T-cell (primary cell): ENCODE results near the gene KRTAP12-1. TPM values are rescaled to one million over a fixed set of nuclear protein-coding genes. Genes with fewer than 3 reads are reported as not detected.

ENCODE experiments used
- ATAC-seq, 4 experiments: fragments of 200-7000 bp in 3 of 4; fragments of 150-1000 bp in 1 of 4; cut with Tn5 transposase; replicated peaks in 1 of 4; 1 replicate in 3 of 4; 2 replicates in 1 of 4; pipeline ENCODE4 v1.10.0; 2021; ENCODE audit warnings: moderate library complexity in 3 of 4, mild to moderate bottlenecking in 2 of 4, moderate number of reproducible peaks in 1 of 4
- CTCF ChIA-PET, 2 donors: fragments of 300-600 bp; sonication (Branson Sonifier 250); formaldehyde crosslinking; loops; one replicate each; lab custom pipeline; 2022; ENCODE audit warnings: antibody characterized with exemption in 2 of 2; lab: Charles Lee
- POLR2A ChIA-PET, 2 donors: fragments of 300-600 bp; sonication (Branson Sonifier 250); formaldehyde crosslinking; loops; one replicate each; lab custom pipeline; 2022; ENCODE audit warnings: antibody characterized with exemption in 2 of 2; lab: Charles Lee
- DNase-seq, 35 experiments: peaks; one replicate each; pipeline versions ENCODE4 v3.0.0 to v3.0.0-alpha.2; 2013 to 2023
- H3K27ac ChIP-seq: one replicate; pipeline ENCODE4 v1.5.1; 2013; ENCODE audit warnings: low read length
- H3K27me3 ChIP-seq, 2 experiments: replicated peaks in 1 of 2; 1 replicate in 1 of 2; 2 replicates in 1 of 2; pipeline versions ENCODE4 v1.6.1 to v1.7.0; 2013; ENCODE audit warnings: low read length in 1 of 2, mixed read lengths in 1 of 2; ENCODE audit not compliant: control insufficient read depth in 2 of 2, insufficient read depth in 2 of 2; ENCODE audit errors: extremely low read depth in 1 of 2
- H3K36me3 ChIP-seq, 2 donors: 1 replicate in 1 of 2; 2 replicates in 1 of 2; pipeline versions ENCODE4 v1.6.1 to v1.7.0; 2013; ENCODE audit warnings: low read length in 1 of 2; ENCODE audit not compliant: control insufficient read depth in 2 of 2, insufficient read depth in 1 of 2; ENCODE audit errors: extremely low read depth in 1 of 2
- H3K4me1 ChIP-seq, 2 experiments: 1 replicate in 1 of 2; 2 replicates in 1 of 2; pipeline versions ENCODE4 v1.6.1 to v1.7.0; 2013; ENCODE audit warnings: low read length in 2 of 2, mixed read lengths in 1 of 2; ENCODE audit not compliant: insufficient read depth in 2 of 2, control insufficient read depth in 1 of 2; ENCODE audit errors: extremely low read depth in 1 of 2
- H3K4me3 ChIP-seq, 2 donors: 1 replicate in 1 of 2; 2 replicates in 1 of 2; pipeline versions ENCODE4 v1.5.1 to v1.7.0; 2013; ENCODE audit warnings: mild to moderate bottlenecking in 2 of 2, low read length in 1 of 2, moderate library complexity in 1 of 2; ENCODE audit not compliant: control insufficient read depth in 1 of 2; ENCODE audit errors: extremely low read depth in 1 of 2
- H3K9me3 ChIP-seq: 2 replicates; pipeline ENCODE4 v1.7.0; 2013
- H3K27ac Mint-ChIP-seq, 2 donors: one replicate each; pipeline ENCODE4 v1.8.0; 2020 to 2021; ENCODE audit warnings: mild to moderate bottlenecking in 2 of 2, mixed read lengths in 2 of 2
- H3K27me3 Mint-ChIP-seq, 2 donors: one replicate each; pipeline ENCODE4 v1.8.0; 2021 to 2022; ENCODE audit warnings: mixed read lengths in 2 of 2
- H3K36me3 Mint-ChIP-seq: one replicate; pipeline ENCODE4 v1.8.0; 2021; ENCODE audit warnings: mixed read lengths
- H3K4me1 Mint-ChIP-seq, 3 donors: one replicate each; pipeline ENCODE4 v1.8.0; 2020 to 2022; ENCODE audit warnings: mixed read lengths in 3 of 3, mild to moderate bottlenecking in 1 of 3
- H3K4me3 Mint-ChIP-seq, 3 donors: one replicate each; pipeline ENCODE4 v1.8.0; 2020 to 2022; ENCODE audit warnings: mild to moderate bottlenecking in 3 of 3, mixed read lengths in 3 of 3, moderate library complexity in 3 of 3
- H3K9me3 Mint-ChIP-seq, 3 donors: one replicate each; pipeline ENCODE4 v1.8.0; 2020 to 2022; ENCODE audit warnings: mixed read lengths in 3 of 3
- WGBS: methylation state at CpG from one replicate; pipeline ENCODE4 v1.1.5; 2013; ENCODE audit warnings: missing lambda C conversion rate; ENCODE audit not compliant: insufficient coverage; 5-methylcytosine and 5-hydroxymethylcytosine counted together
- total RNA-seq, 35 experiments: library from RNA in 6 of 35; stranded (reverse) in 6 of 35; fragments of 120-200 nt in 1 of 35; gene quantifications; one replicate each; pipeline versions ENCODE4 v1.2.1 to v1.2.4 and lab custom pipeline; 2013 to 2026

The KRTAP12-1 gene
- total RNA-seq (not detected), total RNA-seq (lab: John Stamatoyannopoulos, UW) (0 to 0.06 (median 0) reads per million in 29 experiments)
- not detected for total RNA-seq (2013)

- no peak within 1 kb of the TSS for H3K27ac ChIP-seq
- H3K36me3 ChIP-seq: no peaks in the 10 kb centered on the region
- no peaks in the 10 kb centered on the region for H3K9me3 Mint-ChIP-seq
- CTCF ChIA-PET: no interaction called here
- H3K4me3 Mint-ChIP-seq: no peak within 1 kb of the TSS
- peaks cover 10 to 14% of the 10 kb centered on the region in 2 donors for H3K27me3 Mint-ChIP-seq
- 83% methylated on average over 19 of the region's 23 CpGs for WGBS
- H3K27me3 ChIP-seq: peaks cover 0 to 10% of the 10 kb centered on the region in 2 experiments
- POLR2A ChIA-PET: no interaction called here
- peaks cover 2 to 9% (median 3%) of the 10 kb centered on the region in 3 donors for H3K4me1 Mint-ChIP-seq
- no peaks in the 10 kb centered on the region for H3K9me3 ChIP-seq
- no peak for DNase-seq
- H3K4me3 ChIP-seq: no peak within 1 kb of the TSS
- no peaks in the 10 kb centered on the region for H3K4me1 ChIP-seq
- no peak within 1 kb of the TSS for H3K27ac Mint-ChIP-seq
- no peaks in the 10 kb centered on the region for H3K36me3 Mint-ChIP-seq
- ATAC-seq: no peak
These were observed at the start of gene KRTAP12-1 for GRCh38 chr21:44681861-44682579. KRTAP12-1 (minus strand) TSS chr21:44682163; CDS start chr21:44682123, 40 bp downstream.

GRCh38 chr21:44730951-44731579 is 49.1 kb upstream of the KRTAP12-1 start:
- Histone ChIP-seq H3K27me3 (peaks cover 0 to 39% of the 10 kb centered on the region in 2 experiments), H3K4me1 (no peaks in the 10 kb centered on the region), H3K27ac (no peak overlapping the region), H3K4me3 (no peak overlapping the region), H3K9me3 (no peaks in the 10 kb centered on the region), H3K36me3 (no peaks in the 10 kb centered on the region)
- Mint-ChIP-seq H3K9me3 (no peaks in the 10 kb centered on the region), H3K27ac (no peak overlapping the region), H3K4me1 (no peaks in the 10 kb centered on the region), H3K4me3 (no peak overlapping the region), H3K36me3 (no peaks in the 10 kb centered on the region), H3K27me3 (peaks cover 6 to 24% of the 10 kb centered on the region in 2 donors)
- DNase-seq (no peak), ATAC-seq (no peak)
- POLR2A ChIA-PET: no interaction called here
- CTCF ChIA-PET: interaction anchor here in 1 of 2 donors (0.6 kb wide), 1 partner anchor 388 kb away, joined by 3 read pairs; no protein-coding TSS in a partner anchor
- 59% methylated on average over 8 of the region's 9 CpGs for WGBS

GRCh38 chr21:44730028-44730395 is 48.0 kb upstream of the KRTAP12-1 start:
- Histone ChIP-seq H3K27me3 (peaks cover 0 to 45% of the 10 kb centered on the region in 2 experiments), H3K4me1 (no peaks in the 10 kb centered on the region), H3K9me3 (no peaks in the 10 kb centered on the region), H3K36me3 (no peaks in the 10 kb centered on the region), H3K4me3 (no peak overlapping the region), H3K27ac (no peak overlapping the region)
- Mint-ChIP-seq H3K9me3 (no peaks in the 10 kb centered on the region), H3K27me3 (peaks cover 12 to 32% of the 10 kb centered on the region in 2 donors), H3K4me1 (no peaks in the 10 kb centered on the region), H3K36me3 (no peaks in the 10 kb centered on the region), H3K27ac (no peak overlapping the region), H3K4me3 (no peak overlapping the region)
- 85% methylated on average over 6 of the region's 7 CpGs for WGBS
- ChIA-PET CTCF (no interaction called here), POLR2A (no interaction called here)
- ATAC-seq (no peak), DNase-seq (no peak)

DNA sequence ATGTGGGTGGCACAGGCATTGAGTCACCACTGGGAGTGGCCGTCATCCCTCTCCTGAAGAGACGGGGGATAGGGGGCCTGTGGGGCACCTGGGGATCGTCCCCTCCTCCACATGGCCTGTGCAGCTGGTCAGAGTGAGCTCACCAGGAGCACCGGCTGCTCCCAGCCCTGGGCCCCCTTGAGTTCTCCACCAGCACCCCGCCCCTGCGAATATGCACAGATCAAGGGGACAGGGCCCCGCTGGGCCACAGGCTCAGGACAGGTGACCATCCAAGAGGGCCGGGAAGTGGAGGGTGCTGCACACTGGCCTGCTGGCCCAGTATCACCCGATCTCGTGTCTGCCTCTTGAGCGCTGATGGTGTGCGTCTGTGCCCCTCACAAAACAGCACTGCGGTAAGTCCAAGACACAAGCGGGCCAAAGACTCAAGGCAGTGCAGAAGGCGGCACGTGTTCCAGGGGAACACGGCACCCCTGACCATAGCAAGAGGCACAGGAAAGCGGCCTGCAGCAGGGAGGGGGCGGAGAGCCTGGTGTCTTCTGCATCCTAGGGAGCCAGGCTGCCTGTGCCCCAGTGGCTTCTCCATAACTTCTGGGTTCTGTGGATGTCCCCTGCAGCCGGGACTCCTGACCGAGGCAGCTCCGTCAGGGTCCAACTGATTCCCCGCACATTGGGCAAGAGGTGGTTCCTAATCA is 47.5 kb upstream of the KRTAP12-1 start:
- H3K36me3 ChIP-seq: no peaks in the 10 kb centered on the region
- DNase-seq: no peak
- H3K4me3 ChIP-seq: no peak overlapping the region
- H3K27me3 ChIP-seq: peaks cover 0 to 43% of the 10 kb centered on the region in 2 experiments
- ChIA-PET POLR2A (no interaction called here), CTCF (no interaction called here)
- H3K9me3 Mint-ChIP-seq: no peaks in the 10 kb centered on the region
- H3K4me1 Mint-ChIP-seq: no peaks in the 10 kb centered on the region
- no peaks in the 10 kb centered on the region for H3K9me3 ChIP-seq
- peaks cover 12 to 36% of the 10 kb centered on the region in 2 donors for H3K27me3 Mint-ChIP-seq
- 91% methylated on average over 20 of the region's 23 CpGs for WGBS
- H3K27ac ChIP-seq: no peak overlapping the region
- no peaks in the 10 kb centered on the region for H3K36me3 Mint-ChIP-seq
- no peak overlapping the region for H3K27ac Mint-ChIP-seq
- H3K4me3 Mint-ChIP-seq: no peak overlapping the region
- H3K4me1 ChIP-seq: no peaks in the 10 kb centered on the region
- no peak for ATAC-seq

DNA sequence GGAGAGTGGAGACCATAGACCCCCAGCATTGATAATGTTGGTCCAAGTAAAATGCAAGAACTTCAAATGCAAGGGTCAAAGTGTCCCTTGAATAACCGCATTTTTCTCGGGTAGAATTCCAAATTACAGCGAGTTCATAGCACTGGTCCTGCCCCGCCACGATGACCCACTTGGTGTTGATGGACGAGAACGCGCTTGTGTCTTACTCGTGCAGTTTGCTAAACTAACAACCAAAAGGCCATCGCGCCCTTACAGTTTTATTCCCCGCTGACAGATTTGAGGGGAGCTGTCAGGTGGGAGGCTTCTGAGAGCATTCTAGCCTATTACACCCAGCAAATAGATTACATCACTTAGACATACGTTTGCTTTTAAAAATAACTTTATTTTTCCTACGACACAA is 46.8 kb upstream of the KRTAP12-1 start:
- H3K36me3 Mint-ChIP-seq: no peaks in the 10 kb centered on the region
- H3K4me1 Mint-ChIP-seq: peaks cover 0 to 4% (median 4%) of the 10 kb centered on the region in 3 donors

DNA sequence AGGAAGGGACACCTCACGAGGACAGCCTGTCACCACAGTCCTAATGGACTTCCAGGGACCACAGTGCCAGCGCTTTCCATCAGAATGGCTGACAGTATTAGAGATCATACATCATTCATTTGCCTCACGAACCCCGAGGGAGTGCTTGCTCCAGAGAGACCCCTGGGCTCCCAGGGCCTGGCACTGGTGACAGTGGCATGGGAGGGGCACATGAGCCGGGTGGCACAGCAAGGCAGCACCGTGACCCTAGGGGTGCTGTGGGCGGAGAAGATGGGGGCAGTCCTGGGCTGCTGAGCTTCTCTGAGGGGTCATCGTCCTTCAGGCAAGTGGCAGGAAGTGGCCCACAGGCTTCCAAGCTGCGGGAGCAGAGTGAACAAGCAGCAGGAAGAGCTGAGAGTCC is 45.8 kb upstream of the KRTAP12-1 start:
- ChIA-PET CTCF (no interaction called here), POLR2A (no interaction called here)
- DNase-seq: no peak
- H3K4me3 Mint-ChIP-seq: no peak overlapping the region
- H3K4me3 ChIP-seq: no peak overlapping the region
- H3K4me1 ChIP-seq: peaks cover 0 to 14% of the 10 kb centered on the region in 2 experiments
- peaks cover 16 to 44% of the 10 kb centered on the region in 2 donors for H3K27me3 Mint-ChIP-seq
- 75% methylated on average over 9 of the region's 9 CpGs for WGBS
- H3K36me3 Mint-ChIP-seq: no peaks in the 10 kb centered on the region
- H3K27ac ChIP-seq: no peak overlapping the region
- H3K27ac Mint-ChIP-seq: no peak overlapping the region
- H3K9me3 Mint-ChIP-seq: no peaks in the 10 kb centered on the region
- H3K36me3 ChIP-seq: no peaks in the 10 kb centered on the region
- H3K27me3 ChIP-seq: peaks cover 0 to 48% of the 10 kb centered on the region in 2 experiments
- no peak for ATAC-seq
- peaks cover 8 to 10% (median 10%) of the 10 kb centered on the region in 3 donors for H3K4me1 Mint-ChIP-seq
- no peaks in the 10 kb centered on the region for H3K9me3 ChIP-seq

More for the DNA sequence above, 46.8 kb upstream of the KRTAP12-1 start:
- Histone ChIP-seq H3K4me1 (peaks cover 0 to 5% of the 10 kb centered on the region in 2 experiments), H3K27ac (no peak overlapping the region), H3K27me3 (peaks cover 0 to 45% of the 10 kb centered on the region in 2 experiments), H3K36me3 (no peaks in the 10 kb centered on the region), H3K4me3 (no peak overlapping the region), H3K9me3 (no peaks in the 10 kb centered on the region)
- Mint-ChIP-seq H3K4me3 (no peak overlapping the region), H3K27me3 (peaks cover 12 to 40% of the 10 kb centered on the region in 2 donors), H3K27ac (no peak overlapping the region), H3K9me3 (no peaks in the 10 kb centered on the region)
- DNase-seq (no peak), ATAC-seq (no peak)
- ChIA-PET CTCF (no interaction called here), POLR2A (no interaction called here)
- 78% methylated on average over 10 of the region's 14 CpGs for WGBS
